Smooth muscle cell (in vitro differentiated cells): ENCODE data around the gene GALNT18. TPM values are rescaled to one million over a fixed set of nuclear protein-coding genes. Genes with fewer than 3 reads are reported as not detected.

Experiments
- DNase-seq: peaks from one replicate; lab custom pipeline; 2025; ENCODE audit not compliant: unreplicated experiment; lab: John Stamatoyannopoulos, UW
- H2AFZ ChIP-seq: fragments of 200-600 bp; sonication (generic); 2 replicates; pipeline ENCODE4 v1.6.0; 2016; ENCODE audit warnings: antibody characterized with exemption, low read depth, mild to moderate bottlenecking
- H3F3A ChIP-seq: fragments of 200-600 bp; sonication (generic); 2 replicates; pipeline ENCODE4 v1.6.0; 2017; ENCODE audit warnings: antibody characterized with exemption, low read depth
- H3K27ac ChIP-seq: fragments of 200-600 bp; sonication (generic); 2 replicates; pipeline ENCODE4 v1.5.1; 2016; ENCODE audit warnings: low read depth, mild to moderate bottlenecking
- H3K27me3 ChIP-seq: fragments of 200-600 bp; sonication (generic); 2 replicates; pipeline ENCODE4 v1.6.1; 2016; ENCODE audit warnings: low read depth, mild to moderate bottlenecking
- H3K36me3 ChIP-seq: fragments of 200-600 bp; sonication (generic); 2 replicates; pipeline ENCODE4 v1.5.1; 2016; ENCODE audit warnings: low read depth
- H3K4me1 ChIP-seq: fragments of 200-600 bp; sonication (generic); 2 replicates; pipeline ENCODE4 v1.5.1; 2016; ENCODE audit warnings: low read depth
- H3K4me2 ChIP-seq: fragments of 200-600 bp; sonication (generic); 2 replicates; pipeline ENCODE4 v1.6.0; 2016; ENCODE audit warnings: mild to moderate bottlenecking
- H3K4me3 ChIP-seq: fragments of 200-600 bp; sonication (generic); 2 replicates; pipeline ENCODE4 v1.5.1; 2016; ENCODE audit warnings: mild to moderate bottlenecking
- H3K79me2 ChIP-seq: fragments of 200-600 bp; sonication (generic); 2 replicates; pipeline ENCODE4 v1.6.0; 2016; ENCODE audit warnings: low read depth, mild to moderate bottlenecking
- H3K9ac ChIP-seq: fragments of 200-600 bp; sonication (generic); 2 replicates; pipeline ENCODE4 v1.6.0; 2016; ENCODE audit warnings: low read depth
- H3K9me3 ChIP-seq: fragments of 200-600 bp; sonication (generic); replicated peaks from 2 replicates; pipeline ENCODE4 v1.5.1; 2016; ENCODE audit warnings: low read depth
- H4K20me1 ChIP-seq: fragments of 200-600 bp; sonication (generic); 2 replicates; pipeline ENCODE4 v1.6.0; 2016; ENCODE audit warnings: low read depth
- CTCF ChIP-seq: fragments of 200-600 bp; sonication (generic); IDR thresholded peaks from 2 replicates; pipeline ENCODE4 v1.5.1; 2017; ENCODE audit warnings: borderline replicate concordance, mild to moderate bottlenecking, antibody characterized with exemption; ENCODE audit not compliant: insufficient read depth, poor library complexity, severe bottlenecking
- WGBS: methylation state at CpG from one replicate; pipeline ENCODE4 v1.1.7; 2016; ENCODE audit warnings: low lambda C conversion rate; 5-methylcytosine and 5-hydroxymethylcytosine counted together
- polyA plus RNA-seq: library from polyadenylated mRNA; unstranded; fragments of >200 nt; fragmentation: Nextera tagmentation; extraction: Ambion mirVana; gene quantifications from 2 replicates; pipeline ENCODE4 v1.2.1, GENCODE V29; 2016
- total RNA-seq: library from RNA; depleted of rRNA; stranded (reverse); fragments of >200 nt; gene quantifications from 2 replicates; pipeline ENCODE4 v1.2.3, GENCODE V29; 2014

The GALNT18 gene
- total and polyA plus RNA-seq, 2 experiments from 2014 or later: 11.5 to 16.3 TPM

- WGBS: 76% methylated on average over 5 of the region's 5 CpGs
- H3K4me1 ChIP-seq: peaks cover 6% of the 10 kb centered on the region
- no peaks in the 10 kb centered on the region for H3K27me3 ChIP-seq
- H3K4me2 ChIP-seq: no peak overlapping the region
- H3K4me3 ChIP-seq: no peak overlapping the region
- H3K27ac ChIP-seq: no peak overlapping the region
- TF ChIP-seq CTCF: no peak
- no peaks in the 10 kb centered on the region for H3K9me3 ChIP-seq
- H4K20me1 ChIP-seq: no peaks in the 10 kb centered on the region
- no peaks in the 10 kb centered on the region for H3K36me3 ChIP-seq
- no peak for DNase-seq
- no peaks in the 10 kb centered on the region for H3F3A ChIP-seq
- no peak overlapping the region for H2AFZ ChIP-seq
- H3K79me2 ChIP-seq: no peaks in the 10 kb centered on the region
- H3K9ac ChIP-seq: no peak overlapping the region
Measured at GRCh38 chr11:11291041-11292015, 330.5 kb downstream of the GALNT18 start.

GRCh38 chr11:11290354-11290753, 331.5 kb downstream of the GALNT18 start:
- H3K27me3 ChIP-seq: no peaks in the 10 kb centered on the region
- peaks cover 6% of the 10 kb centered on the region for H3K4me1 ChIP-seq
- H3K9me3 ChIP-seq: no peaks in the 10 kb centered on the region
- H3K4me3 ChIP-seq: no peak overlapping the region
- no peaks in the 10 kb centered on the region for H3F3A ChIP-seq
- TF ChIP-seq CTCF: no peak
- no peaks in the 10 kb centered on the region for H4K20me1 ChIP-seq
- no peak overlapping the region for H3K4me2 ChIP-seq
- no peak overlapping the region for H3K27ac ChIP-seq
- no peaks in the 10 kb centered on the region for H3K36me3 ChIP-seq
- no peak overlapping the region for H3K9ac ChIP-seq
- no peak overlapping the region for H2AFZ ChIP-seq
- no peaks in the 10 kb centered on the region for H3K79me2 ChIP-seq
- 75% methylated on average over 4 of the region's 4 CpGs for WGBS
- no peak for DNase-seq

DNA sequence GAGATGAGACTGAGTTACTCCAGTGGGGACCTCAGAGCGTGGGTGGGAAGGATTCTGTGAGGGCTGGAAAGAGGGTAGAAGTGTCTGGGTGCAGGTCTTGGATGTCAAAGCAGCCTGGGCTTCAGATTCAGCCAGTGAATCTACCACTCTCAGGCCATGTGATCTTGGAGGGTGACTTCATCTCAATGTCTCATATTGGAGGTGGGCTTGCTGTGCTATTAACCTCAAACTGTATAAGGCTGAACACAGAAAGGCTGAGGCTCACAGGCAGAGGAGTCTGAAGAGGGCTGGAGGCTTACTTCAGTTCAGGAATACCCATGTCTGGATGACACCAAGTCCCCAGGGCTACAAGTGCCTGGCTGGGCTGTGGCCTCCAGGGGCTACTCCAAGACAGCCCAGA, 332.1 kb downstream of the GALNT18 start:
- Histone ChIP-seq H3F3A (no peaks in the 10 kb centered on the region), H3K27me3 (no peaks in the 10 kb centered on the region), H3K36me3 (no peaks in the 10 kb centered on the region), H3K4me1 (peaks cover 6% of the 10 kb centered on the region), H3K9me3 (no peaks in the 10 kb centered on the region), H3K27ac (no peak overlapping the region), H3K4me2 (no peak overlapping the region), H2AFZ (no peak overlapping the region), H4K20me1 (no peaks in the 10 kb centered on the region), H3K9ac (no peak overlapping the region), H3K79me2 (no peaks in the 10 kb centered on the region), H3K4me3 (no peak overlapping the region)
- no peak for DNase-seq
- 100% methylated on average over 1 of the region's 1 CpG for WGBS
- TF ChIP-seq CTCF: no peak
